PC-9 (cell line): Measurements from ENCODE around the gene ANKRD39. TPM values are rescaled to one million over a fixed set of nuclear protein-coding genes. Genes with fewer than 3 reads are reported as not detected.

ENCODE experiments used
- BruUV-seq: library from RNA; stranded (reverse); fragments of 400-500 nt; replicated peaks from 2 replicates; lab custom pipeline; 2021; lab: Mats Ljungman, UMichigan
- CTCF ChIA-PET: fragments of 300-600 bp; sonication (Branson Sonifier 250); formaldehyde crosslinking; loops from one replicate; lab custom pipeline; 2022; ENCODE audit warnings: antibody characterized with exemption; lab: Charles Lee
- POLR2A ChIA-PET: fragments of 300-600 bp; sonication (Branson Sonifier 250); formaldehyde crosslinking; loops from one replicate; lab custom pipeline; 2022; ENCODE audit warnings: antibody characterized with exemption; ENCODE audit not compliant: unreplicated experiment; lab: Charles Lee
- DNase-seq, 2 experiments: peaks; one replicate each; pipeline versions ENCODE4 v3.0.0 to v3.0.0-alpha.2; 2015 to 2022; ENCODE audit warnings: mixed read lengths in 1 of 2
- H2AFZ ChIP-seq: fragments of 200-600 bp; sonication (generic); 2 replicates; pipeline ENCODE4 v1.8.1; 2017; ENCODE audit warnings: antibody characterized with exemption
- H3F3A ChIP-seq: fragments of 200-600 bp; sonication (generic); 2 replicates; pipeline ENCODE4 v1.8.1; 2017; ENCODE audit warnings: antibody characterized with exemption, mild to moderate bottlenecking, low read depth; ENCODE audit not compliant: insufficient read depth
- H3K27ac ChIP-seq: fragments of 200-600 bp; sonication (generic); 2 replicates; pipeline ENCODE4 v1.6.1; 2016; ENCODE audit warnings: mixed run types
- H3K27me3 ChIP-seq: fragments of 200-600 bp; sonication (generic); 2 replicates; pipeline ENCODE4 v1.6.1; 2016; ENCODE audit warnings: low read depth, mixed run types; ENCODE audit not compliant: insufficient read depth
- H3K36me3 ChIP-seq: fragments of 200-600 bp; sonication (generic); 2 replicates; pipeline ENCODE4 v1.6.1; 2016; ENCODE audit warnings: low read depth, mixed run types
- H3K4me1 ChIP-seq: fragments of 200-600 bp; sonication (generic); replicated peaks from 2 replicates; pipeline ENCODE4 v1.6.1; 2016; ENCODE audit warnings: mixed run types; ENCODE audit not compliant: insufficient read depth
- H3K4me2 ChIP-seq: fragments of 200-600 bp; sonication (generic); 2 replicates; pipeline ENCODE4 v1.6.1; 2017; ENCODE audit warnings: mixed run types
- H3K4me3 ChIP-seq: fragments of 200-600 bp; sonication (generic); 2 replicates; pipeline ENCODE4 v1.6.1; 2016; ENCODE audit warnings: mixed run types
- H3K79me2 ChIP-seq: fragments of 200-600 bp; sonication (generic); 2 replicates; pipeline ENCODE4 v1.6.1; 2017; ENCODE audit warnings: low read depth, mixed run types
- H3K9me2 ChIP-seq: fragments of 200-600 bp; sonication (generic); 2 replicates; pipeline ENCODE4 v1.8.1; 2017; ENCODE audit warnings: mild to moderate bottlenecking; ENCODE audit not compliant: insufficient read depth
- H3K9me3 ChIP-seq: fragments of 200-600 bp; sonication (generic); 2 replicates; pipeline ENCODE4 v1.8.1; 2016; ENCODE audit warnings: low read depth; ENCODE audit not compliant: insufficient read depth
- H4K20me1 ChIP-seq: fragments of 200-600 bp; sonication (generic); 2 replicates; pipeline ENCODE4 v1.8.1; 2017; ENCODE audit not compliant: insufficient read depth
- CTCF ChIP-seq: fragments of 200-600 bp; sonication (generic); conservative IDR thresholded peaks from 2 replicates; pipeline ENCODE4 v1.6.1; 2017; ENCODE audit warnings: mixed run types, antibody characterized with exemption, mild to moderate bottlenecking, moderate library complexity
- EZH2 ChIP-seq: fragments of 200-600 bp; sonication (generic); IDR thresholded peaks from 2 replicates; pipeline ENCODE4 v1.8.0; 2017; ENCODE audit warnings: antibody characterized with exemption, low read depth
- intact Hi-C: fragments of 100-400 bp; cut with micrococcal nuclease; formaldehyde crosslinking; loops from one replicate; pipeline ENCODE4 v1.10.0; 2022; ENCODE audit not compliant: unreplicated experiment
- total RNA-seq: library from RNA; stranded (reverse); gene quantifications from 2 replicates; pipeline ENCODE4 v1.2.3, GENCODE V29; 2021

ANKRD39 gene
- total RNA-seq, 1 experiment from 2014 or later, result 19.0 TPM

- POLR2A ChIA-PET, result interaction anchor here (0.7 kb wide), 1 partner anchor 512 kb away, joined by 4 read pairs; no protein-coding TSS in a partner anchor
These were observed 11.0 kb downstream of the ANKRD39 start for GRCh38 chr2:96846825-96847224.

GRCh38 chr2:96844405-96844808 is 13.4 kb downstream of the ANKRD39 start:
- Histone ChIP-seq H2AFZ (no peak overlapping the region), H3K4me1 (no peaks in the 10 kb centered on the region)

More at GRCh38 chr2:96846825-96847224, 11.0 kb downstream of the ANKRD39 start:
- H3K27me3 ChIP-seq, result no peaks in the 10 kb centered on the region
- H3K4me1 ChIP-seq, result no peaks in the 10 kb centered on the region
- H3F3A ChIP-seq, result no peaks in the 10 kb centered on the region; the same call in 1 of the 2 replicates
- no peaks in the 10 kb centered on the region for H3K36me3 ChIP-seq
- H4K20me1 ChIP-seq, result no peaks in the 10 kb centered on the region
- H3K9me2 ChIP-seq, result no peaks in the 10 kb centered on the region
- H3K79me2 ChIP-seq, result no peaks in the 10 kb centered on the region
- DNase-seq, result no peak
- TF ChIP-seq CTCF (no peak), EZH2 (no peak)
- H3K4me3 ChIP-seq, result no peak overlapping the region
- no TSS peak for BruUV-seq
- intact Hi-C loops, result no loop called here
- H3K27ac ChIP-seq, result no peak overlapping the region
- no peak overlapping the region for H3K4me2 ChIP-seq
- no peak overlapping the region for H2AFZ ChIP-seq
- CTCF ChIA-PET, result no interaction called here
- H3K9me3 ChIP-seq, result no peaks in the 10 kb centered on the region

DNA sequence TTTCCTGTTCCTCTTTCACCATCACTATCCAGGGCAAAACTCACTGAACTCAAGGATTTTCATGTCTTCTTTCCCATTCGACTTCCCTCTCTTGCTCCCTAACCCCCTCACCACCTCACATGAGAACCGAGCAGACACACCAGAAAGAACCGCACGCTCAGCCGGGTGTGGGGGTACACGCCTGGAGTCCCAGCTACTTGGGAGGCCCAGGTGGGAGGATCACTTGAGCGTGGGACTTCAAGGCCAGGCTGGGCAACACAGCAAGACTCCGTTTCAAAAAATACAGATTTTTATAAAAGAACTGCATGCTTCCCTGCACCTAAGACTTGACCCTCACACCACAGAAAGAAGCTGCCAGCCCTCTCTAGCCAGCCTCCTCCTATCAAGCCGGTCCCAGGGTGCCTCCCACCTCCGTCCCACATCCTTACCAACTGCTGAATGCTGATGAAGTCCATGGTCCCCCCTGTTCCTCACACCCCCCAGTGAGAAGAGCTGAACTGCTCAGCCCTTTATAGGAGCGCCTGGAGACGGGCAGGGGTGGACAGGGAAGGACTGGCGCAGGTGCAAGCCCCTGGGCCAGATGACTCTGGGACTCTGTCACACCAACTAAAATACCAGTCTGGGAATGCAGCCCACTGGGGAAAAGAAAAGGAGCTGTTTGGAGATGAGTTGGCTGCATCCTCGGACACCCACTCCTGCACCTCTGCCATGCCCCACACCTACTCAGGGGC is 14.1 kb downstream of the ANKRD39 start, which contains the start of gene ANKRD23:
TSS of gene ANKRD23 (minus strand) at position 484 of the 731 bp plus-strand sequence. CDS start at position 455, 29 bp downstream.
- no peak for DNase-seq
- CTCF ChIA-PET, result interaction anchor here (0.5 to 0.6 kb wide), 3 partner anchors 9 to 439 kb away, joined by 3 to 14 read pairs (median 3); no protein-coding TSS in a partner anchor
- no TSS peak for BruUV-seq
- no peak for TF ChIP-seq CTCF
- TF ChIP-seq EZH2, result no peak
- no peaks in the 10 kb centered on the region for H3K27me3 ChIP-seq
- no peaks in the 10 kb centered on the region; the same call in 1 of the 2 replicates for H3F3A ChIP-seq
- H3K4me1 ChIP-seq, result no peaks in the 10 kb centered on the region
- no peak within 1 kb of the TSS for H2AFZ ChIP-seq
- no peaks in the 10 kb centered on the region for H4K20me1 ChIP-seq
- H3K9me2 ChIP-seq, result no peaks in the 10 kb centered on the region
- no peaks in the 10 kb centered on the region for H3K36me3 ChIP-seq
- H3K27ac ChIP-seq, result no peak within 1 kb of the TSS
- POLR2A ChIA-PET, result interaction anchor here (0.7 kb wide), 1 partner anchor 10 kb away, joined by 5 read pairs; no protein-coding TSS in a partner anchor
- intact Hi-C loops, result no loop called here
- H3K9me3 ChIP-seq, result no peaks in the 10 kb centered on the region
- no peak within 1 kb of the TSS for H3K4me3 ChIP-seq
- H3K79me2 ChIP-seq, result no peaks in the 10 kb centered on the region
- no peak within 1 kb of the TSS for H3K4me2 ChIP-seq

More at GRCh38 chr2:96844405-96844808, 13.4 kb downstream of the ANKRD39 start:
- Histone ChIP-seq H3K9me3 (no peaks in the 10 kb centered on the region), H3K9me2 (no peaks in the 10 kb centered on the region), H3F3A (no peaks in the 10 kb centered on the region; the same call in 1 of the 2 replicates), H3K4me2 (no peak overlapping the region), H3K4me3 (no peak overlapping the region), H3K79me2 (no peaks in the 10 kb centered on the region), H3K27me3 (no peaks in the 10 kb centered on the region), H3K36me3 (no peaks in the 10 kb centered on the region), H3K27ac (no peak overlapping the region), H4K20me1 (no peaks in the 10 kb centered on the region)
- intact Hi-C loops, result no loop called here
- POLR2A ChIA-PET, result no interaction called here
- CTCF ChIA-PET, result interaction anchor here (0.5 to 0.6 kb wide), 3 partner anchors 10 to 439 kb away, joined by 3 to 14 read pairs (median 3); no protein-coding TSS in a partner anchor
- TF ChIP-seq EZH2 (no peak), CTCF (no peak)
- BruUV-seq, result no TSS peak
- no peak for DNase-seq
